A549 (cell line): ENCODE data around the gene RAB3GAP2. TPM values are rescaled to one million over a fixed set of nuclear protein-coding genes. Genes with fewer than 3 reads are reported as not detected.
"Not testable (repeated sequence)": the region's sequence is repeated elsewhere in the genome, so short reads cannot be mapped to it uniquely, and the experiment has no call there.

Experiments used
- ATAC-seq, 2 experiments: fragments of 200-7000 bp in 1 of 2; fragments of >200 bp in 1 of 2; cut with Nextera tagmentation in 1 of 2; cut with Tn5 transposase in 1 of 2; 3 replicates each; pipeline versions ENCODE4 v1.8.0 to v1.9.1; 2018 to 2020; ENCODE audit warnings: mild to moderate bottlenecking in 1 of 2, moderate library complexity in 1 of 2
- CTCF ChIA-PET: fragments of 300-600 bp; sonication (Branson Sonifier 250); formaldehyde crosslinking; extraction: SDS; loops from one replicate; lab custom pipeline; 2021; ENCODE audit warnings: antibody characterized with exemption, inconsistent platforms; lab: Yijun Ruan, JAX
- POLR2A ChIA-PET: fragments of 350-600 bp; formaldehyde crosslinking; extraction: SDS; loops from one replicate; lab custom pipeline; 2021; ENCODE audit warnings: antibody characterized with exemption, inconsistent platforms; lab: Yijun Ruan, JAX
- DNase-seq, 2 experiments: peaks; one replicate each; pipeline versions ENCODE4 v3.0.0 to v3.0.0-alpha.2; 2011 to 2016; ENCODE audit warnings: low read depth in 1 of 2, low spot score in 1 of 2
- FAIRE-seq: peaks from 2 replicates; lab custom pipeline; 2011; peaks lifted over from hg19 to GRCh38; lab: Jason Lieb, UNC
- H3K27ac ChIP-seq, 2 experiments: fragments of >200 bp; sonication (Bioruptor Twin); formaldehyde crosslinking; 3 replicates each; pipeline ENCODE4 v1.5.1; 2016 to 2017
- H3K4me1 ChIP-seq: fragments of >200 bp; sonication (Bioruptor Twin); formaldehyde crosslinking; 3 replicates; pipeline ENCODE4 v1.6.1; 2016
- H3K4me2 ChIP-seq: fragments of >200 bp; sonication (Bioruptor Twin); formaldehyde crosslinking; 3 replicates; pipeline ENCODE4 v1.6.1; 2016
- H3K4me3 ChIP-seq: fragments of >200 bp; sonication (Bioruptor Twin); formaldehyde crosslinking; 3 replicates; pipeline ENCODE4 v1.5.1; 2016
- H3K9me3 ChIP-seq: fragments of >200 bp; sonication (Bioruptor Twin); formaldehyde crosslinking; 3 replicates; pipeline ENCODE4 v1.6.1; 2016
- ATOH8 ChIP-seq: fragments of 250-450 bp; sonication (Bioruptor Pico); IDR thresholded peaks from 2 replicates; pipeline ENCODE4 v1.5.0; 2020; ENCODE audit warnings: low read depth, mild to moderate bottlenecking, moderate library complexity
- BHLHE40 ChIP-seq: IDR thresholded peaks from 2 replicates; pipeline ENCODE4 v1.6.1; 2012; ENCODE audit warnings: low read depth, low read length, inconsistent platforms
- CEBPB ChIP-seq, 2 experiments: fragments of >200 bp in 1 of 2; sonication (Bioruptor Twin) in 1 of 2; formaldehyde crosslinking in 1 of 2; IDR thresholded peaks; 2 replicates each; pipeline ENCODE4 v1.6.1; 2012 to 2016
- CHD4 ChIP-seq: fragments of 200-600 bp; sonication (generic); IDR thresholded peaks from 2 replicates; pipeline ENCODE4 v1.6.1; 2016; ENCODE audit warnings: antibody characterized with exemption, mild to moderate bottlenecking, borderline replicate concordance
- ELK1 ChIP-seq: fragments of 150-350 bp; IDR thresholded peaks from 2 replicates; pipeline ENCODE4 v1.6.1; 2014; ENCODE audit warnings: low read depth, mild to moderate bottlenecking, low read length
- ESRRA ChIP-seq: fragments of 150-350 bp; IDR thresholded peaks from 2 replicates; pipeline ENCODE4 v1.6.1; 2014; ENCODE audit warnings: mild to moderate bottlenecking, low read length, borderline replicate concordance
- HES2 ChIP-seq: fragments of >200 bp; sonication (Bioruptor Twin); formaldehyde crosslinking; IDR thresholded peaks from 2 replicates; pipeline ENCODE4 v1.6.1; 2016
- HMGXB4 ChIP-seq: fragments of 250-450 bp; sonication (Bioruptor Pico); IDR thresholded peaks from 2 replicates; pipeline ENCODE4 v1.5.0; 2021; ENCODE audit warnings: mild to moderate bottlenecking, moderate library complexity, borderline replicate concordance
- HOXB13 ChIP-seq: fragments of 250-450 bp; sonication (Bioruptor Pico); IDR thresholded peaks from 2 replicates; pipeline ENCODE4 v1.5.0; 2020; ENCODE audit warnings: low read depth, mild to moderate bottlenecking, moderate library complexity
- HOXB5 ChIP-seq: fragments of 250-450 bp; sonication (Bioruptor Pico); IDR thresholded peaks from 2 replicates; pipeline ENCODE4 v1.5.0; 2020; ENCODE audit warnings: mild to moderate bottlenecking, moderate library complexity
- MAFK ChIP-seq: fragments of 450-650 bp; IDR thresholded peaks from 2 replicates; pipeline ENCODE4 v1.6.1; 2014; ENCODE audit not compliant: partially characterized antibody
- MAX ChIP-seq: IDR thresholded peaks from 2 replicates; pipeline ENCODE4 v1.6.1; 2012
- MAZ ChIP-seq: fragments of 150-350 bp; IDR thresholded peaks from 2 replicates; pipeline ENCODE4 v1.6.1; 2014; ENCODE audit warnings: antibody characterized with exemption, low read depth, low read length, borderline replicate concordance
- NFE2L2 ChIP-seq: fragments of 150-350 bp; conservative IDR thresholded peaks from 2 replicates; pipeline ENCODE4 v1.6.1; 2014; ENCODE audit warnings: low read length
- NPAS2 ChIP-seq: fragments of 250-450 bp; sonication (Bioruptor Pico); IDR thresholded peaks from 2 replicates; pipeline ENCODE4 v1.8.0; 2022; ENCODE audit warnings: mild to moderate bottlenecking, moderate library complexity, borderline replicate concordance
- POLR2A ChIP-seq: IDR thresholded peaks from 2 replicates; pipeline ENCODE4 v1.6.1; 2012; ENCODE audit warnings: mild to moderate bottlenecking, low read length
- POLR2AphosphoS2 ChIP-seq: conservative IDR thresholded peaks from 2 replicates; pipeline ENCODE4 v1.6.1; 2012; ENCODE audit warnings: low read length, improper control_type of control experiment, inconsistent platforms
- RAD21 ChIP-seq, 2 experiments: fragments of >200 bp in 1 of 2; sonication (Bioruptor Twin) in 1 of 2; formaldehyde crosslinking in 1 of 2; IDR thresholded peaks in 1 of 2; conservative IDR thresholded peaks in 1 of 2; 2 replicates in 1 of 2; 3 replicates in 1 of 2; pipeline ENCODE4 v1.6.1; 2012 to 2018; ENCODE audit warnings: inconsistent platforms in 1 of 2
- RFX5 ChIP-seq: fragments of 450-650 bp; IDR thresholded peaks from 2 replicates; pipeline ENCODE4 v1.7.1; 2014; ENCODE audit warnings: antibody characterized with exemption, mild to moderate bottlenecking, moderate library complexity
- ZC3H11A ChIP-seq: fragments of 450-650 bp; IDR thresholded peaks from 2 replicates; pipeline ENCODE4 v1.6.1; 2014; ENCODE audit warnings: antibody characterized with exemption, mild to moderate bottlenecking
- WGBS: methylation state at CpG from one replicate; pipeline ENCODE4 v1.1.6; 2017; ENCODE audit errors: missing lambda C conversion rate; 5-methylcytosine and 5-hydroxymethylcytosine counted together
- polyA plus RNA-seq, 4 experiments: library from polyadenylated mRNA; depleted of rRNA in 3 of 4; stranded (reverse); fragments of >200 nt; fragmentation: RNase III in 1 of 4; extraction: RNeasy Plus Mini Kit Qiagen cat#74134 plus additional on column Dnase treatment in 1 of 4; gene quantifications; 2 replicates in 3 of 4; 3 replicates in 1 of 4; pipeline ENCODE4 v1.2.3, GENCODE V29; 2011 to 2017

RAB3GAP2 gene
- polyA plus RNA-seq, 2 of the 4 experiments (the other 2 are of a cell fraction) = 14.1 to 42.8 TPM

- ChIA-PET CTCF (no interaction called here), POLR2A (no interaction called here)
- no peak overlapping the region for H3K4me2 ChIP-seq
- H3K4me1 ChIP-seq = no peaks in the 10 kb centered on the region
- FAIRE-seq (no peak), ATAC-seq (no peak), DNase-seq (no peak)
- no peaks in the 10 kb centered on the region for H3K9me3 ChIP-seq
- no peak for TF ChIP-seq RAD21 (conservative IDR thresholded peaks at IDR 0.05 in 1 of 2, IDR thresholded peaks at IDR 0.05 in 1 of 2)
- no peak for TF ChIP-seq POLR2A
- no peak for TF ChIP-seq POLR2AphosphoS2
- TF ChIP-seq CEBPB (IDR thresholded peaks at IDR 0.05) = no peak
- no peak for TF ChIP-seq MAFK
- TF ChIP-seq MAX = no peak
- H3K27ac ChIP-seq = no peak overlapping the region
- 96% methylated on average over 1 of the region's 1 CpG for whole genome bisulfite sequencing
- no peak overlapping the region for H3K4me3 ChIP-seq
Measured at GRCh38 chr1:220221269-220221668, 51.0 kb downstream of the RAB3GAP2 start.

GRCh38 chr1:220220699-220221040 lies 51.6 kb downstream of the RAB3GAP2 start:
- H3K4me3 ChIP-seq, DNase-seq, H3K4me1 ChIP-seq, H3K4me2 ChIP-seq, POLR2A ChIA-PET, H3K9me3 ChIP-seq, FAIRE-seq, ATAC-seq, H3K27ac ChIP-seq: not testable (repeated sequence)
- 90% methylated on average over 4 of the region's 4 CpGs for WGBS
- CTCF ChIA-PET = interaction anchor here (1.1 to 1.6 kb wide), 2 partner anchors 31 to 512 kb away, joined by 3 to 5 read pairs; no protein-coding TSS in a partner anchor

GRCh38 chr1:220219865-220220698 lies 52.2 kb downstream of the RAB3GAP2 start:
- Histone ChIP-seq H3K4me3 (no peak overlapping the region), H3K4me1 (no peaks in the 10 kb centered on the region), H3K4me2 (no peak overlapping the region), H3K9me3 (no peaks in the 10 kb centered on the region), H3K27ac (no peak overlapping the region)
- TF ChIP-seq MAFK = peak; percentile 54
- no peak for TF ChIP-seq CEBPB (IDR thresholded peaks at IDR 0.05)
- 94% methylated on average over 15 of the region's 15 CpGs for WGBS
- POLR2A ChIA-PET = no interaction called here
- DNase-seq (no peak), ATAC-seq (no peak), FAIRE-seq (no peak)
- CTCF ChIA-PET = interaction anchor here (0.7 to 1.6 kb wide), 5 partner anchors 10 to 557 kb away, joined by 3 to 5 read pairs (median 4); no protein-coding TSS in a partner anchor

GRCh38 chr1:220219136-220219442 lies 53.2 kb downstream of the RAB3GAP2 start:
- TF ChIP-seq MAFK (no peak), BHLHE40 (no peak), HMGXB4 (no peak), MAZ (no peak), RFX5 (no peak), HES2 (no peak), NFE2L2 (no peak), HOXB5 (CRISPR knock-in tag) (no peak), NPAS2 (no peak), ESRRA (no peak), ZC3H11A (no peak), ATOH8 (no peak), ELK1 (no peak), HOXB13 (no peak), CHD4 (no peak)
- Histone ChIP-seq H3K9me3 (no peaks in the 10 kb centered on the region), H3K27ac (no peak overlapping the region), H3K4me3 (no peak overlapping the region), H3K4me1 (no peaks in the 10 kb centered on the region), H3K4me2 (no peak overlapping the region)
- ChIA-PET CTCF (interaction anchor here (0.6 to 1.6 kb wide), 11 partner anchors 8 to 558 kb away, joined by 3 to 5 read pairs (median 4); no protein-coding TSS in a partner anchor), POLR2A (interaction anchor here (1.0 kb wide), 1 partner anchor 53 kb away, joined by 3 read pairs; the partner anchor contains the start of gene RAB3GAP2)
- ATAC-seq (peak in 1 of 2 experiments; percentile 30; a peak in 1 of 6 replicates), DNase-seq (no peak), FAIRE-seq (no peak)
